Heart right ventricle (tissue), 16 donors: ENCODE data around the gene ACCSL. TPM values are rescaled to one million over a fixed set of nuclear protein-coding genes. Genes with fewer than 3 reads are reported as not detected.
A peak's percentile ranks its signal among the peaks of the same experiment; 100 is the strongest.

ENCODE experiments used
- ATAC-seq, 8 donors: fragments of 200-7000 bp; cut with Tn5 transposase; one replicate each; pipeline ENCODE4 v1.9.1; 2020; ENCODE audit warnings: mild to moderate bottlenecking in 8 of 8, moderate library complexity in 8 of 8, moderate number of reproducible peaks in 1 of 8
- DNase-seq, 2 donors: peaks; one replicate each; pipeline ENCODE4 v3.0.0-alpha.2; 2020
- H3K27ac ChIP-seq, 10 donors: fragments of 200-600 bp; sonication (generic) in 2 of 10; one replicate each; pipeline versions ENCODE4 v1.5.0 to v1.8.0; 2020 to 2022; ENCODE audit warnings: mild to moderate bottlenecking in 3 of 10
- H3K27me3 ChIP-seq, 7 donors: fragments of 200-600 bp; one replicate each; pipeline ENCODE4 v1.8.0; 2021 to 2022; ENCODE audit warnings: mild to moderate bottlenecking in 2 of 7
- H3K36me3 ChIP-seq, 9 donors: fragments of 200-600 bp; sonication (generic) in 1 of 9; one replicate each; pipeline versions ENCODE4 v1.5.0 to v1.8.0; 2020 to 2022; ENCODE audit warnings: mild to moderate bottlenecking in 2 of 9
- H3K4me1 ChIP-seq, 9 donors: fragments of 200-600 bp; sonication (generic) in 1 of 9; one replicate each; pipeline versions ENCODE4 v1.5.0 to v1.8.0; 2020 to 2022; ENCODE audit warnings: mild to moderate bottlenecking in 4 of 9
- H3K4me3 ChIP-seq, 10 donors: fragments of 200-600 bp; sonication (generic) in 2 of 10; one replicate each; pipeline versions ENCODE4 v1.5.0 to v1.8.0; 2020 to 2022; ENCODE audit warnings: mild to moderate bottlenecking in 7 of 10, moderate library complexity in 2 of 10
- H3K9me3 ChIP-seq, 11 donors: fragments of 200-600 bp in 10 of 11; sonication (generic) in 2 of 11; one replicate each; pipeline versions ENCODE4 v1.5.0 to v1.8.0; 2013 to 2022; ENCODE audit warnings: mild to moderate bottlenecking in 2 of 11, control low read depth in 1 of 11, moderate library complexity in 1 of 11
- CTCF ChIP-seq, 9 donors: fragments of 200-600 bp; sonication (generic) in 2 of 9; IDR thresholded peaks; one replicate each; pipeline versions ENCODE4 v1.5.0 to v1.8.0; 2021 to 2022; ENCODE audit warnings: antibody characterized with exemption in 9 of 9, mild to moderate bottlenecking in 5 of 9, moderate library complexity in 1 of 9
- WGBS, 2 donors: extraction: QIAGEN DNeasy Blood & Tissue Kit; methylation state at CpG; one replicate each; pipeline ENCODE4 v1.1.7; 2013; ENCODE audit warnings: inconsistent platforms in 1 of 2; 5-methylcytosine and 5-hydroxymethylcytosine counted together
- intact Hi-C, 10 donors: fragments of 100-400 bp; cut with DNase I; formaldehyde crosslinking; loops; one replicate each; pipeline versions ENCODE4 v1.11.1 to v1.14.2; 2022
- polyA plus RNA-seq, 2 donors: library from polyadenylated mRNA; stranded (reverse); fragments of 200-250 nt; gene quantifications; one replicate each; pipeline ENCODE4 v1.2.3, GENCODE V29; 2013
- total RNA-seq, 10 donors: library from RNA; stranded (reverse); fragmentation: NEBNext Ultra II Directional in 3 of 10; extraction: Animal tissue kit (Norgen Biotek cat#: 25700) in 3 of 10; gene quantifications; one replicate each; pipeline versions ENCODE4 v1.2.1 to v1.2.4, GENCODE V29; 2021 to 2023
- donor health status: Arrhythmogenic right ventricular cardiomyopathy.
- donor health status: ischemic (EF 13 %, LVEDD 7.1; RV severe dilation, severe dysfunction).
- donor health status: healthy with polysubstance abuse.
- donor health status: DM: no; HTN: yes; CAD: no.
- donor health status: DM: no; HTN: no; CAD: no.
- donor health status: ischemic (EF 25% LVEDD 6.9; RV normal size, moderate dysfunction).
- donor health status: ischemic (EF 25% LVEDD 5.7; RV mildly dilated, moderate dysfunction).
- donor health status: healthy.
- donor health status: DM: yes; HTN: yes; CAD: no.
- donor health status: Ischemic cardiomyopathy.
- donor health status: ischemic (EF 35%, LVEDD 5.7; RV mildly dilated, moderate dysfunction).
- donor health status: nonischemic (EF 11% LVEDD 7.7; RV severe dilation, severe dysfunction).
- donor health status: DM: yes; HTN: yes; CAD: no.
- donor health status: PGD.
- donor health status: ischemic (EF 29% LVEDD 5.4; RV normal size, mild dysfunction).
- donor health status: nonischemic (EF 23%, LVEDD 6.1; RV moderate dilation, normal function).

Gene ACCSL
- total and polyA plus RNA-seq, 12 donors: not detected

- Histone ChIP-seq H3K9me3 (no peaks in the 10 kb centered on the region), H3K27me3 (no peaks in the 10 kb centered on the region), H3K4me3 (peak overlapping the region; percentile 70 to 90 (median 86)), H3K36me3 (peaks cover 0 to 7% (median 0%) of the 10 kb centered on the region in 9 donors), H3K4me1 (peaks cover 0 to 41% (median 29%) of the 10 kb centered on the region in 9 donors), H3K27ac (peak overlapping the region in 5 of 10 donors; percentile 82 to 88 (median 86))
- 10 to 15% methylated on average over 18 of the region's 18 CpGs for WGBS, 2 donors
- ATAC-seq (peak in 6 of 8 donors; percentile 5 to 44 (median 13)), DNase-seq (no peak)
- TF ChIP-seq CTCF (IDR thresholded peaks at IDR 0.05): no peak
- intact Hi-C loops: loop anchor here in 1 of 10 donors (5.0 kb wide), 1 partner anchor 446 kb away; no protein-coding TSS in a partner anchor
These were observed 48.8 kb downstream of the ACCSL start for GRCh38 chr11:44096360-44097185.

- intact Hi-C loops: loop anchor here in 1 of 10 donors (5.0 kb wide), 1 partner anchor 444 kb away; no protein-coding TSS in a partner anchor
- Histone ChIP-seq H3K27ac (no peak overlapping the region), H3K27me3 (no peaks in the 10 kb centered on the region), H3K36me3 (peaks cover 0 to 7% (median 0%) of the 10 kb centered on the region in 9 donors), H3K4me1 (peaks cover 0 to 53% (median 32%) of the 10 kb centered on the region in 9 donors), H3K4me3 (no peak overlapping the region), H3K9me3 (no peaks in the 10 kb centered on the region)
- no peak for TF ChIP-seq CTCF (IDR thresholded peaks at IDR 0.05)
- DNase-seq (no peak), ATAC-seq (no peak)
- WGBS, 2 donors: 90 to 92% methylated on average over 2 of the region's 2 CpGs
These were observed 50.0 kb downstream of the ACCSL start for GRCh38 chr11:44097821-44098220.

GRCh38 chr11:44101098-44101497, 53.3 kb downstream of the ACCSL start:
- H3K4me3 ChIP-seq: no peak overlapping the region
- no peak for TF ChIP-seq CTCF (IDR thresholded peaks at IDR 0.05)
- no peak overlapping the region for H3K27ac ChIP-seq
- H3K9me3 ChIP-seq: no peaks in the 10 kb centered on the region
- 85 to 93% methylated on average over 2 of the region's 2 CpGs for WGBS, 2 donors
- no peaks in the 10 kb centered on the region for H3K27me3 ChIP-seq
- intact Hi-C loops: loop anchor here in 1 of 10 donors (10.0 kb wide), 1 partner anchor 434 kb away; no protein-coding TSS in a partner anchor
- H3K4me1 ChIP-seq: peaks cover 0 to 61% (median 32%) of the 10 kb centered on the region in 9 donors
- peak in 1 of 8 donors; percentile 5 for ATAC-seq
- H3K36me3 ChIP-seq: peaks cover 0 to 7% (median 0%) of the 10 kb centered on the region in 9 donors
- DNase-seq: no peak

GRCh38 chr11:44104481-44105294, 56.9 kb downstream of the ACCSL start:
- H3K9me3 ChIP-seq: no peaks in the 10 kb centered on the region
- intact Hi-C loops: loop anchor here in 2 of 10 donors (5.0 to 10.0 kb wide), 2 partner anchors 430 to 433 kb away; no protein-coding TSS in a partner anchor
- H3K36me3 ChIP-seq: peaks cover 0 to 29% (median 8%) of the 10 kb centered on the region in 9 donors
- 93 to 97% methylated on average over 5 of the region's 5 CpGs for WGBS, 2 donors
- ATAC-seq (no peak), DNase-seq (no peak)
- no peak for TF ChIP-seq CTCF (IDR thresholded peaks at IDR 0.05)
- H3K27me3 ChIP-seq: no peaks in the 10 kb centered on the region
- H3K4me1 ChIP-seq: peaks cover 0 to 41% (median 15%) of the 10 kb centered on the region in 9 donors
- no peak overlapping the region for H3K4me3 ChIP-seq
- H3K27ac ChIP-seq: no peak overlapping the region
